ENCODE measurements around the gene MIF4GD.

MIF4GD gene

GRCh38 chr17:75218131-75218530, 52.9 kb downstream of the MIF4GD start:
- ATAC-seq: no peak
- TF ChIP-seq TSHZ2 (CRISPR knock-in tag; IDR thresholded peaks at IDR 0.05) (no peak), ZC3H10 (CRISPR knock-in tag; IDR thresholded peaks at IDR 0.05) (no peak), BACH2 (CRISPR knock-in tag; IDR thresholded peaks at IDR 0.05; ENCODE audit: borderline replicate concordance) (no peak), POU6F1 (CRISPR knock-in tag; IDR thresholded peaks at IDR 0.05; ENCODE audit: borderline replicate concordance, low read depth) (no peak), TCF4 (CRISPR knock-in tag; IDR thresholded peaks at IDR 0.05; ENCODE audit: borderline replicate concordance) (no peak), ZFP3 (CRISPR knock-in tag; IDR thresholded peaks at IDR 0.05) (no peak), ZNF70 (CRISPR knock-in tag; IDR thresholded peaks at IDR 0.05) (no peak), SNAI2 (CRISPR knock-in tag; IDR thresholded peaks at IDR 0.05) (no peak), ISL1 (CRISPR knock-in tag; IDR thresholded peaks at IDR 0.05) (no peak), ESRRG (CRISPR knock-in tag; IDR thresholded peaks at IDR 0.05) (no peak), PATZ1 (CRISPR knock-in tag; IDR thresholded peaks at IDR 0.05; ENCODE audit: borderline replicate concordance) (no peak), RARB (CRISPR knock-in tag; IDR thresholded peaks at IDR 0.05) (no peak)

Data from SK-N-SH treated with all-trans-retinoic acid at 6 μM for 48 hours (cell line).